MCF 10A (cell line): ENCODE measurements around the gene LRR1. TPM values are rescaled to one million over a fixed set of nuclear protein-coding genes. Genes with fewer than 3 reads are reported as not detected.

ENCODE experiments used
- BruUV-seq: library from RNA; stranded (reverse); fragments of 400-500 nt; replicated peaks from 2 replicates; lab custom pipeline; 2021; lab: Mats Ljungman, UMichigan
- CTCF ChIA-PET: fragments of 300-600 bp; sonication (Branson Sonifier 250); formaldehyde crosslinking; extraction: SDS; loops from one replicate; lab custom pipeline; 2021; ENCODE audit warnings: antibody characterized with exemption, inconsistent platforms; lab: Yijun Ruan, JAX
- POLR2A ChIA-PET: fragments of 300-600, 350-650 bp; sonication (Branson Sonifier 250); formaldehyde crosslinking; extraction: SDS; loops from one replicate; lab custom pipeline; 2020; ENCODE audit warnings: antibody characterized with exemption, inconsistent platforms; lab: Yijun Ruan, JAX
- DNase-seq: peaks from one replicate; pipeline ENCODE4 v3.0.0-alpha.2; 2018; ENCODE audit not compliant: unreplicated experiment
- H3K27ac Mint-ChIP-seq: one replicate; pipeline ENCODE4 v1.8.0; 2022; ENCODE audit warnings: mild to moderate bottlenecking, low read depth, mixed read lengths; ENCODE audit not compliant: unreplicated experiment
- H3K27me3 Mint-ChIP-seq: one replicate; pipeline ENCODE4 v1.8.0; 2022; ENCODE audit warnings: mixed read lengths; ENCODE audit not compliant: insufficient read depth, unreplicated experiment
- H3K36me3 Mint-ChIP-seq: one replicate; pipeline ENCODE4 v1.8.0; 2022; ENCODE audit warnings: mild to moderate bottlenecking, moderate library complexity, mixed read lengths; ENCODE audit not compliant: insufficient read depth, unreplicated experiment
- H3K4me1 Mint-ChIP-seq: one replicate; pipeline ENCODE4 v1.8.0; 2022; ENCODE audit warnings: mixed read lengths; ENCODE audit not compliant: insufficient read depth, unreplicated experiment
- H3K4me3 Mint-ChIP-seq: one replicate; pipeline ENCODE4 v1.8.0; 2022; ENCODE audit warnings: mild to moderate bottlenecking, moderate library complexity, mixed read lengths; ENCODE audit not compliant: unreplicated experiment
- H3K9me3 Mint-ChIP-seq: one replicate; pipeline ENCODE4 v1.8.0; 2022; ENCODE audit warnings: mixed read lengths; ENCODE audit not compliant: unreplicated experiment
- intact Hi-C: fragments of 100-400 bp; cut with micrococcal nuclease; formaldehyde crosslinking; loops from 2 replicates; pipeline ENCODE4 v1.14.1; 2022
- total RNA-seq: library from RNA; stranded (reverse); gene quantifications from 2 replicates; pipeline ENCODE4 v1.2.3, GENCODE V29; 2022
- TF ChIP-seq, protein P1 (sequence below): fragments of 200-600 bp; IDR thresholded peaks from one replicate; pipeline ENCODE4 v1.8.0; 2022; ENCODE audit warnings: antibody characterized with exemption, mild to moderate bottlenecking; ENCODE audit not compliant: unreplicated experiment

Gene LRR1
- total RNA-seq, 1 experiment from 2014 or later, result 19.8 TPM

DNA sequence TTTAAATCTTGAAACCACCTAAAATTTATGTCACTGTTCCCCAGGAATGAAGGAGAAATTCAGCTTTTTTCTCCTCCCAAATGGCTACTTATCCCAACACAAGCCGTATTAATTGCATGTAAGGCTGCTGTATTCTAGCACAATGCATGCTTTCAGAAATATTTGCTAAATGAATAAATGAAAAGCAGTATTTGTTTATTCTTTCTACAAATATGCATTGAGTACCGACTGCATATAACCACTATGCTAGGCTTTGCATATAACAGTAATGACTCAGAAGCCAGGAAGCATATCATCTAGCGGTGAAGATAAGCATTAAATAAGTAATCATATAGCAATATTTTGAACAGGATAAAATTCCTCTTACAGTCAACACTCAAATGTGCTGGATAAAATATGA is 5.7 kb upstream of the LRR1 start:
- H3K4me3 Mint-ChIP-seq, result no peak overlapping the region
- H3K27ac Mint-ChIP-seq, result no peak overlapping the region
- ChIA-PET POLR2A (interaction anchor here (1.2 to 8.6 kb wide), 2 partner anchors 29 to 39 kb away, joined by 3 to 180 read pairs; partner anchors contain the start of genes MGAT2 and RPL36AL), CTCF (no interaction called here)
- intact Hi-C loops, result no loop called here
- BruUV-seq, result no TSS peak
- TF ChIP-seq, protein P1, sequence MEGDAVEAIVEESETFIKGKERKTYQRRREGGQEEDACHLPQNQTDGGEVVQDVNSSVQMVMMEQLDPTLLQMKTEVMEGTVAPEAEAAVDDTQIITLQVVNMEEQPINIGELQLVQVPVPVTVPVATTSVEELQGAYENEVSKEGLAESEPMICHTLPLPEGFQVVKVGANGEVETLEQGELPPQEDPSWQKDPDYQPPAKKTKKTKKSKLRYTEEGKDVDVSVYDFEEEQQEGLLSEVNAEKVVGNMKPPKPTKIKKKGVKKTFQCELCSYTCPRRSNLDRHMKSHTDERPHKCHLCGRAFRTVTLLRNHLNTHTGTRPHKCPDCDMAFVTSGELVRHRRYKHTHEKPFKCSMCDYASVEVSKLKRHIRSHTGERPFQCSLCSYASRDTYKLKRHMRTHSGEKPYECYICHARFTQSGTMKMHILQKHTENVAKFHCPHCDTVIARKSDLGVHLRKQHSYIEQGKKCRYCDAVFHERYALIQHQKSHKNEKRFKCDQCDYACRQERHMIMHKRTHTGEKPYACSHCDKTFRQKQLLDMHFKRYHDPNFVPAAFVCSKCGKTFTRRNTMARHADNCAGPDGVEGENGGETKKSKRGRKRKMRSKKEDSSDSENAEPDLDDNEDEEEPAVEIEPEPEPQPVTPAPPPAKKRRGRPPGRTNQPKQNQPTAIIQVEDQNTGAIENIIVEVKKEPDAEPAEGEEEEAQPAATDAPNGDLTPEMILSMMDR, result no peak
- DNase-seq, result no peak
- no peaks in the 10 kb centered on the region for H3K27me3 Mint-ChIP-seq
- H3K9me3 Mint-ChIP-seq, result no peaks in the 10 kb centered on the region
- H3K4me1 Mint-ChIP-seq, result no peaks in the 10 kb centered on the region
- H3K36me3 Mint-ChIP-seq, result peaks cover 6% of the 10 kb centered on the region

DNA sequence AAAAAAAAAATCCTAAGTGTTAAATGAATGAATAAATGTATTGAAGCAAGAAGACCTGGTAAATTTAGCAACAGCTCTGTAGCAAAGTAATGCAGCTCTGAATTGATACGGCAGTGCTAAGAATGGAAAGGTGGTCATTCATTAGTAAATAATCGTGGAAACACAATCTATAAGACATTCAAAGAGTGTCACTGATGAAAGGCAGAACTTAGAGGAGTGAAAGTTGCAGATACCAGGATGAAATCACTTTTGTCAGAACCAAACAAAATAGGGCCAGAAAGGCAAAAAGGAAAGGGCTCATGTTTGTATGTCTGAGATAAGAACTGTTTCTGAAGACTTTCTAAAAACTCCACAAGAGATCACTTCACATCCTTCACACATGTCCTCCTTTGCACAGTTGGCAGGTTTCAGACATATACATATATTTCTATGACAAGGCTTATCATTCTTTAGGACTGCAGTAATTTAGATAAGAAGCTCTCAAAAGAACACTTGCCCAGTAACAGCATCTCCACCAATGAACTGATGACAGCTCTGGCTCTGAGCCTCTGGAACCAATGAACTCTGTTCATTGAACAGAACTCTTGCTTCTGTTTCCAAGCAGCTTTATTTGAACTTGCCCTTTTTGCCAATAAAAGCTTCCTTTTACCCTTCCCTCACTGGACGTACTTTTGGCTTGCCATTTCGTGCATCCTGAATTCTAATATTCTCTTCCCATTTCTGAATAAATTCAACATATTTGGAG is 4.2 kb upstream of the LRR1 start:
- intact Hi-C loops, result no loop called here
- H3K27ac Mint-ChIP-seq, result no peak overlapping the region
- BruUV-seq, result no TSS peak
- ChIA-PET POLR2A (interaction anchor here (0.7 to 8.6 kb wide), 4 partner anchors 8 to 94 kb away, joined by 3 to 180 read pairs (median 61); partner anchors contain the start of genes MGAT2, RPL36AL and RPS29), CTCF (interaction anchor here (0.6 to 1.7 kb wide), 7 partner anchors 8 to 583 kb away, joined by 3 to 17 read pairs (median 4); partner anchors contain the start of gene RPS29)
- no peak for DNase-seq
- H3K36me3 Mint-ChIP-seq, result peaks cover 5% of the 10 kb centered on the region
- no peak overlapping the region for H3K4me3 Mint-ChIP-seq
- TF ChIP-seq, protein P1, result no peak
- no peaks in the 10 kb centered on the region for H3K27me3 Mint-ChIP-seq
- no peaks in the 10 kb centered on the region for H3K9me3 Mint-ChIP-seq
- H3K4me1 Mint-ChIP-seq, result no peaks in the 10 kb centered on the region

DNA sequence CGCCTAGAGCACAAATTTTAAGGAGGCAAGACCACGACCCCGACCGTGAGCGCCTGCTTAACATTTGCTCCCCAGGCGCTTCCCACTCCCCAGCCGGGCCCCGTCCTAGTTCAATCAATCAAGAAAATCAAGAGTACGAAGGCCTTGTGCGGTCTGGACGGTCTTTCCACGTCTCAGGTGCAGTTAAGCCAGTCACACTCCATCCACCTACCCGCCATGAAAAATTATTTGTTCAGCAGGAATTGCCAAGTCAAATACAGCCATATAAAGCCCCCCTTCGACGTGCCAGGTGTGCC is 603 bp upstream of the LRR1 start:
- peak overlapping the region; percentile 99 for H3K27ac Mint-ChIP-seq
- no peaks in the 10 kb centered on the region for H3K9me3 Mint-ChIP-seq
- H3K4me3 Mint-ChIP-seq, result peak overlapping the region; percentile 98
- BruUV-seq, result no TSS peak
- peaks cover 6% of the 10 kb centered on the region for H3K4me1 Mint-ChIP-seq
- intact Hi-C loops, result loop anchor here (2.0 kb wide), 1 partner anchor 35 kb away; no protein-coding TSS in a partner anchor
- ChIA-PET POLR2A (interaction anchor here (1.0 to 8.6 kb wide), 6 partner anchors 10 to 170 kb away, joined by 3 to 180 read pairs (median 24); partner anchors contain the start of genes DNAAF2, KLHDC2, MGAT2 and RPL36AL), CTCF (interaction anchor here (1.2 to 2.4 kb wide), 5 partner anchors 11 to 171 kb away, joined by 3 to 10 read pairs (median 6); partner anchors contain the start of genes KLHDC2, MGAT2, RPL36AL and RPS29)
- H3K36me3 Mint-ChIP-seq, result no peaks in the 10 kb centered on the region
- TF ChIP-seq, protein P1, result no peak
- no peaks in the 10 kb centered on the region for H3K27me3 Mint-ChIP-seq
- DNase-seq, result no peak

DNA sequence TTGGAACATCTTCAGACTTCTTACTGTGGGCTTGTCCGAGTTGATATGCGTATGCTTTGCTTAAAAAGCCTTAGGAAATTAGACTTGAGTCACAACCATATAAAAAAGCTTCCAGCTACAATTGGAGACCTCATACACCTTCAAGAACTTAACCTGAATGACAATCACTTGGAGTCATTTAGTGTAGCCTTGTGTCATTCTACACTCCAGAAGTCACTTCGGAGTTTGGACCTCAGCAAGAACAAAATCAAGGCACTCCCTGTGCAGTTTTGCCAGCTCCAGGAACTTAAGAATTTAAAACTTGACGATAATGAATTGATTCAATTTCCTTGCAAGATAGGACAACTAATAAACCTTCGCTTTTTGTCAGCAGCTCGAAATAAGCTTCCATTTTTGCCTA is 8.8 kb downstream of the LRR1 start:
- Mint-ChIP-seq H3K27ac (no peak overlapping the region), H3K36me3 (peaks cover 31% of the 10 kb centered on the region), H3K27me3 (no peaks in the 10 kb centered on the region), H3K9me3 (no peaks in the 10 kb centered on the region), H3K4me3 (no peak overlapping the region), H3K4me1 (no peaks in the 10 kb centered on the region)
- no peak for DNase-seq
- ChIA-PET CTCF (interaction anchor here (2.3 kb wide), 1 partner anchor 20 kb away, joined by 6 read pairs; no protein-coding TSS in a partner anchor), POLR2A (interaction anchor here (1.0 to 1.9 kb wide), 3 partner anchors 9 to 21 kb away, joined by 4 to 7 read pairs (median 7); partner anchors contain the start of genes LRR1 and RPL36AL)
- intact Hi-C loops, result no loop called here
- TF ChIP-seq, protein P1, result no peak
- no TSS peak for BruUV-seq
